Mononuclear cell (primary cell): ENCODE measurements around the gene ACY1. TPM values are rescaled to one million over a fixed set of nuclear protein-coding genes. Genes with fewer than 3 reads are reported as not detected.

Experiments used
- H3K27me3 ChIP-seq: 2 replicates; pipeline ENCODE4 v1.6.0; 2011; ENCODE audit warnings: low read length, control low read depth; ENCODE audit not compliant: insufficient read depth
- H3K4me1 ChIP-seq: 2 replicates; pipeline ENCODE4 v1.5.1; 2011; ENCODE audit warnings: mild to moderate bottlenecking, low read length, control low read depth; ENCODE audit not compliant: insufficient read depth
- H3K4me3 ChIP-seq: 2 replicates; pipeline ENCODE4 v1.5.1; 2011; ENCODE audit warnings: mild to moderate bottlenecking, low read length, moderate library complexity
- H3K9me3 ChIP-seq: 2 replicates; pipeline ENCODE4 v1.5.1; 2011; ENCODE audit warnings: low read depth, mild to moderate bottlenecking, control low read depth, low read length
- total RNA-seq: library from RNA; depleted of rRNA; stranded (reverse); fragments of >200 nt; gene quantifications from one replicate; pipeline ENCODE4 v1.2.3, GENCODE V29; 2012

The ACY1 gene
- total RNA-seq, 1 donor, result 3.3 TPM

DNA sequence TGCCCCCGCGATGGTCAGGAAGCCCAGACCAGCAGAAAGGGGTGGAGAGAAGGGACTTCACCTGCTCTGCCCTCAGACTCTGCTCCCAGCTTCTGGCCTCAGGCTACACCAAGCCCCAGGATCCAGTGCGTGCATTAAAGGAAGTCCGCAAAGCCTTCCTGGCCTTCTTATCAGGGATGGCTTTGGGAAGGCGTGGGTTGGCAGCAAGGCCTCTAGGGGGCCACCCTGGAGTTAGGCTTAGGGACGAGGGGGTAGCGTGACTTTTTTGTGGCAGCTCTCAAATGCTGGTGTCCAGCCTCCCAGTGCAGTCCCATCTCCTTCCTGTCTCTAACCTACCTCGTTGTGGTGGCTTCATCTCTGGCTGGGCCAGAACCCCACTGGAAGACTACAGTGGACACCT is 31.3 kb downstream of the ACY1 start:
- Histone ChIP-seq H3K4me1 (no peaks in the 10 kb centered on the region), H3K4me3 (no peak overlapping the region), H3K9me3 (no peaks in the 10 kb centered on the region), H3K27me3 (no peaks in the 10 kb centered on the region)

DNA sequence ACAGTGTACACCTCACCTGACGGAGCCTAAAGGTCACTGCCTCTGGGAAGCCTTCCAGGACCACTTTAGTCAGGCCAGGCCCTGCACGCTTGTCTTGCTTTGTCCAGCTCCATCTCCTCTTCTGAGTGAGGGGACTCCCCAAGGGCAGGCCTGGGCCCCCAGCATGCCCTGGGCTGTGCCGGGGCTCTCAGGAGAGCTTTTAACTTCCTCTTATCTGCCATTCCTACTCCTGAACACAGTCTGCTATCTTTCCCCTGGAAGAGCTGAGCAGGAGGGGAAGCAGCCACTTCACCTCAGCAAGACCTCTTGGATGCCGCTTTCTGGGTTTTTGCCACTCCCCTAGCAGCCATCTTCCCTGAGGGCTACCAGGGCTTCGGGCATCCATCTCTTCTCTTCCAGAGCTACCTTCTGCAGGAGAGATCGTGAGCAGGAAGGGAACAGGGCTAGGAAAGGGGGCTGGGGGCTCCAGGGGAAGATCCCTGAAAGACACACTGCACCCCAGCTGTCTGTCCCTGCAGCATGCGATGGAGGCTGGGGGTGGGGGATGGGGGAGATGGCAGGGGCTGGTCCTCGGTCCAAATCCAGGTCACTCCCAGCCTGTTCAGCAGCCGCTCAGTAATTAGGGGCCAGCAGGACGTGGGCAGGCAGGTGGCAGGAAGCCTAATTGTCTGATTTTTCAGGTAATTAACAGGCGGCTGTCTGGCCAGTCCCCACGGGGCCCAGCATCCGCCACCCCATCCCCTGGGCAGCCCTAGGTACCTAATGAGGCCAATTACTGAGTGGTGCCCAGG is 32.3 kb downstream of the ACY1 start:
- H3K9me3 ChIP-seq, result no peaks in the 10 kb centered on the region
- no peaks in the 10 kb centered on the region for H3K27me3 ChIP-seq
- H3K4me1 ChIP-seq, result no peaks in the 10 kb centered on the region
- H3K4me3 ChIP-seq, result no peak overlapping the region

DNA sequence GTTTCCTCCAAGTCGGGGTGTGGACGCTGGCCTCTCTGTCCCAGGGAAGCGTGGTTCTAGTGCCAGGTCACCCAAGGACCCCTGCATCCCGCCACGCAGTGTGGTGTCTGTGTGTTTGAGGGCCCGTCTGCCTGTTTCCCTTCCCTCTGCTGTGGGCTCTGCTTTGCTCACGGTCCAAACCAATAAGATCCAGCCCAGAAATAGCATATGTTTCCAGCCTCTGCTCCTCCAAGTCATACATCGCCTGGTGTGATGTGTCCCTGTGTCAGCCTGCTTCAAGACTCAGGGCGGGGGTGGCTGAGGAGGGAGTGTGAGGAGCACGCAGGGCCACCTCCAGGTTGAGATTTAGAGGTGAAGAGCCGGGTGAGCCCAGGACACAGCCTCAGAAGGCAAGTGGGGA is 34.3 kb downstream of the ACY1 start:
- no peaks in the 10 kb centered on the region for H3K4me1 ChIP-seq
- H3K4me3 ChIP-seq, result no peak overlapping the region
- H3K27me3 ChIP-seq, result no peaks in the 10 kb centered on the region
- no peaks in the 10 kb centered on the region for H3K9me3 ChIP-seq

DNA sequence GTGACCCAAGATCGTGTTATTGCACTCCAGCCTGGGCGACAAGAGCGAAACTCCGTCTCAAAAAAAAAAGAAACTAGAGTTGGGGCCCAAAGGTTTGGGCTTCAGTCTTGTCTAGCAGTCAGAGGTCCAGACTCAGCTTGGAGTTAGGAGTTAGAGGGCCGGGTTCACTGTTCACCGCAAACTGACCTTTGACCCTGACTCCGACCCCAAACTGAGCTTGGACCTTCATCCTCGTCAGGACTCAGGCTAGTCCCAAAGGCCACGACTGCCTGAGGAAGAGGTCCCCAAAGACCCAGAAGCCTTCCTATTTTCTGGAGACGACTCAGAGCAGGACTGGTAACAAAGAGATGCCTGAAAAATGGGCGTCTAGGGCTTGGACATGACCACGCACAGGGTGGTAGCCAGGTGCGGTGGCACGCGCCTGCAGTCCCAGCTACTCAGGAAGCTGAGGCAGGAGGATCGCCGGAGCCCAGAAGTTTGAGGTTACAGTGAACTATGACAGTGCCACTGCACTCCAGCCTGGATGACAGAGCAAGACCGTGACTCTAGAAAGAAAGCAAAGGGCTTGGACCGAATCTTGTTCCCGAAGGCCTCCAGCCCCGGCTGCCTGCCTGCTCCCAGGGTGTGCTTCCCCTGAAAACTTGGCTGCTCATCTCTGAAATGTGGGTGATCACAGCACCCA is 35.1 kb downstream of the ACY1 start:
- no peaks in the 10 kb centered on the region for H3K27me3 ChIP-seq
- no peaks in the 10 kb centered on the region for H3K9me3 ChIP-seq
- no peaks in the 10 kb centered on the region for H3K4me1 ChIP-seq
- no peak overlapping the region for H3K4me3 ChIP-seq

DNA sequence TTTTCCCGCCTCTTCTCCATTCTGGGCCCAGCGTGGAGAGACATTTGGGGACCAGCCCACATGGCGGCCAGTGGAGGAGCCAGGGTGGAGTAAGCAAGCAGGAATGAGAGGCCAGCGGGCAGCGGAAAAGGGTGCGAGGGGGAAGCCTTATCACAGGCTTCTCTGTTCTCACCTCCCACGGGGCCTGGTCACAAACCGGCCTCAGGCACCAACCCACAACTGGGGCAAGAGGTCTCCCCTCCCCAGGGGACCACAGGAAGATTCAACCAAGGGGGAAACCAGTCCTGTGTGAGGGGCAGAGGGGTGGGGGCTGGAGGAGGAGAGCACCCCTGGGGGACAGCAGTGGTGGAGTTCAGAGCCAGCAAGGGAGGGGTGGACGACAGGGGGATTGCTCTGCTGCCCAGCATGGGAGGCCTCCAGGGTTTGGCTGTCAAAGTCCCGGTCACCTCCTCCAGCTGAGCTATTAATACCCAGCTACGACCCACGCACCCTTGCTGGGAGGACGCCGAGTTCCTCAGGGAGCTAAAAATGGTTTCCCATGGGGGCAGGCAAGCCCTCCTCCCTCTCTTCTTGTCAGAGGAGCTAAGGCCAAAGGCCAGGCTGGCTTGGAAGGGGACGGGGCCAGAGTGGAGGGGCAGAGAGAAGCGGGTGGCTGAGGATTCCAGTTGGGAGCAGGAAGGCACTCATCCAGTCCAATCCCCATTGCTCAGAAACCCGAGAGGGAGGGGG is 36.2 kb downstream of the ACY1 start:
- Histone ChIP-seq H3K27me3 (no peaks in the 10 kb centered on the region), H3K9me3 (no peaks in the 10 kb centered on the region), H3K4me3 (no peak overlapping the region), H3K4me1 (no peaks in the 10 kb centered on the region)

DNA sequence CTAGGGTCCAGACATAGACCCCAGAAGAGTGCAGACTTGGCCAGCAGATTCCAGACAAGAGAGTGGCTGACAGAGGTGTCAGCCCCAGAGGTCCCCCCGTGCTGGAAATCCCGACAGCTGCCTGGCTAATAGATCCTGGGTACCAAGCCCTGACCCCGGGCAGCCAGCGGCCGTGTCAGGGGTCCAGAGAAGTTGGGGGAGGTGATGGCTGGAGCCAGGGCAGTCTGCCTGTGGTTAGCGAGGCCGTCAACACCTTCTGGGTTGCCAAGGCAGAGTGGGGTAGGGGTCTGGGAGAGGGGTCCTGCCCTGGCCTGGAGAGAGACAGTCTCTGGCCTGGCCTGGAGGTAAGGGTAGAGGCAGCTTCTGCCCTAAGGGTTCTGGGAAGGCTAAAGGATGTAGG is 37.5 kb downstream of the ACY1 start:
- H3K27me3 ChIP-seq, result no peaks in the 10 kb centered on the region
- no peak overlapping the region for H3K4me3 ChIP-seq
- H3K4me1 ChIP-seq, result no peaks in the 10 kb centered on the region
- no peaks in the 10 kb centered on the region for H3K9me3 ChIP-seq

DNA sequence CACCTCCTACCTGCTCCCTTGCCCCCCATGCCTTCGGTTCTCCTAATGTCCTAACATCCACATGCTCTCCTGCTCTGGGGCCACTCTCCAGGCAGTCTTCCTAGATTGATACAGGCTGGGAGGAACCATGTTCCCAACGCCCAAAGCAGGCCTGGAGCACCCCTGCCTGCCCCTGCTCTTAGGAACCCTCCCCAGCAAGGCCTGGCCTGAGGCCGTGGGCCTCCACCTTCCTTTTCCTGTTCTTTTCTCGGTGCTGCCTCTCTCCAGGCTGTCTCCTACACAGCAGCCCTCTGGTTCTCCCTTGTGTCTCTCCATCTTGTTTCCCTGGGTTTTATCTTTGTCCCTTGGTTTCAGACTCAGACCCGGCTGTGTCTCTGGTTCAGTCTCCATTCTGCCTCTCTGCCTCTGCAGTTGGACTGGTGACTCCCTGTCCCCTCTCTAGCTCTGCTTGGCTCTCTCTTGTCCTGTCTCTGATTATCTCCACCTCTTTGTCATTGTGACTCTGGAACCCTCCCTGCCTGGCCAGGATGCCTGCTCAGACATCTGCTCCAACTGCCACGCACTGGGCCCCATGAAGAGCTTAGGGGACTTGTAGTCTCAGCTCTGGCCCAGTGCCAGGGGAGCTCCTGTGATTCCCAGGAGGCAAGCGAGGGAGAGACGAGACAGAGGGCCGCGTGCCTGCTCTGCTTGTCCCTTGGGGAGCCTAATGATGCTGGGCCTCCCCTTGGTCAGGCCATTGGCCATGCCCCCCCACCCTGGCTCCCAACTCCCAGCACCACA is 38.3 kb downstream of the ACY1 start:
- H3K4me3 ChIP-seq, result no peak overlapping the region
- no peaks in the 10 kb centered on the region for H3K27me3 ChIP-seq
- no peaks in the 10 kb centered on the region for H3K4me1 ChIP-seq
- H3K9me3 ChIP-seq, result no peaks in the 10 kb centered on the region

DNA sequence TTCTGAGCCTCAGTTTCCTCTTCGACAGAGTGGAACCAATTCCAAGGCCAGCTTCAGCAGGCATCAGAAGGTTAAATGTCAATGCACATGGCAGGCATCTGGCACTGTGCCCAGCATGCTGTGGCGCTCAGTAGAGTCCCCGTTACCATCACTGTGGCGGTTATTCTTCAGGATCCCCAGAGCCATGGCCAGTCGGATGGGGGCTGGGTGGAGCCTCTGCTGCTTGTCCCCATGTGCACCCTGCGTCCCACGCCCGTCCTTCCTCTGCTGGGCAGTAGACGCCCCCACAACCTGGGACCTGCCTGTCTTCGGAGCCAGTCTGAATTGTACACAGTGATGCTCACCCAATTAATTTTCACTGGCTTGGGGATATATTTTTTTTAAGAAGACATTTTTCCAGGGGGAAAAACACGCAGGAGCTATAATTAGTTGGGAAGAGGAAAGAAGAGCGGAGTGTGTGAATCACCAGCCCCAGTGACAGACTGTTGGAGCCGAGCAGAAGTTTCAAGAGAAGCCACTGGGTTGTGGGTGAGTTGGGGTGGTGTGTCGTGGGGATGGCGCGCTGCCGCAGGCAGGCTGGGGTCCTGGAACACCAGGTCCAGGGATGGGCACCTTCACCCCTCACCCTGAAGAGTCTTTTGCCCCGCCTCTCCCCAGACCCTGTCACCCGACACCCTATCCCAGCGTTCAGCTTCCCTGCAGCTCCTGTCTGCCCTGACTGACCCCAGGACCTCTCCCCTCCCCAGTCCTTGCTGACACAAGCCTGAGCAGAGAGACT is 39.2 kb downstream of the ACY1 start:
- no peaks in the 10 kb centered on the region for H3K27me3 ChIP-seq

DNA sequence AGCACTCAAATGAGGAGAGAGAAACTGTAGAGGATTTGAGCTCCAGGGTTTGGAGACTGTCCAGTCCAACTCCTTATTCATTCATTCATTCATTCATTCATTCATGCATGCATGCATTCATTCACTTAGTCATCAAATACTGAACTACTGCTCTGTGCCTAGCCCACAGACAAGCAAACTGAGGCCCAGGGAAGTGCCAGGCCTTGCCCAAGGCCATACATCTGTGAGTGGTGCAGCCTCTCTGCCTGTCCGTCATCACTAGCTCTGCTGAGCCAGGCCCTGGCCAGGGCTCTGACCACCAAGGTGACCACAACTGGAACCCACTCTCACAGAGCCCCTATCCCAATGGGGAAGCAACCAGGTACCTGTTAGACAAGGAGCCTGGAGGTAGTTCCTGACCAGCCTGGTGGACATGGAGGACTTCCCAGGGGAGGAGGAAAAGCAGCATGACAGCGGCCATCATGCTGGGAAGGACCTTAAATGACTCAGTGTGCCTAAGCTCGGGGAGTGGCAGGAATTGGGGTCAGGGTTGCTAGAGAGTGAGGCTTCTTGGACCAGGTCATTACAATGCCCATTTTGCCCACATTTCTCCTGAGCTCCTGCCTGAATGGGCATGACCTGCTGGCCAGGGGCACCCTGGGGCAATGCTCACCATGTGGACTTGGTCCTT is 39.9 kb downstream of the ACY1 start:
- H3K4me3 ChIP-seq, result no peak overlapping the region
- no peaks in the 10 kb centered on the region for H3K27me3 ChIP-seq

More for the DNA sequence above, 39.2 kb downstream of the ACY1 start:
- Histone ChIP-seq H3K9me3 (no peaks in the 10 kb centered on the region), H3K4me1 (no peaks in the 10 kb centered on the region), H3K4me3 (no peak overlapping the region)

DNA sequence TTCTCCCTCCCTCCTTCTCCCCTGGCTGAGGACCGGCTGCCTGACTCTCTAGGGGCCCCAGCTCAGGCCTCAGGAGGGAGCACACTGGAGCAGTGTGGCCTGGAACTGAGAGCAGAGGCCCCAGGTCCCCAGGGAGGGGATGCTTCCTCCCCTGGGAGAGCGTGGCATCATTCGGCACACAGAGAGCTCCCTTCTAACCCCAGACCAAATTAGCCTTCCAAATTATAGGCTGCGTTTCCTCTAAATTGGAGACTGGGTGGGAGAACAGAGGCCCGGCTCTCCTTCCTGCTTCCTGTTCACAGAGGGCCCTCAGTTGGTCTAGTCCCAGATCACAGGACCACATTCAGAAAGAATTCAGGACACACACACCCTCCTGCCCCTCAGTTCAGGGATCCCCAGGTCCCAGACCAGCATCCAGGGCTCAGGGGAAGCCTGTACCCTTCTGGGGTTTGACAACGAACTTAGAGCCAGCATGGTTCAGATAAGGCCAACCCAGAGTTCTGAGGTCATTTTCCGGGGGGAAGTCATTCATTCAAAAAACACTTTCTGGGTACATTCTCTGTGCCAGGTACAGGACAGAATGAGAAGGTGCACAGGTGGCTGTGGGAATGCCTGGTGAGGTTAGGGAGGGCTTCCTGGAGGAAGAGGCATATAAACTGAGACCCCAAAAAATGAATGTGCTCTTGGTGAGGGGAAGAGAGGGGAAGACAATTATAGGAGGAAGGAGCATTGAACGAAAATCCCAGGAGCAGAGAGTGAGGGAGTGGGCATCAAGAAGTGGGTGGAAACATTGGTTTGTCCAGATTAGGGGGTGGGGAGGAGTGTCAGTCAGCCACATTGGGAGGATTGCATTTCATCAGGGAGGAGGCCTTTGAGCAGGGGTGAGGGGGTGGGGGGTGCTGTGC is 40.8 kb downstream of the ACY1 start:
- H3K9me3 ChIP-seq, result no peaks in the 10 kb centered on the region
- no peak overlapping the region for H3K4me3 ChIP-seq
- H3K4me1 ChIP-seq, result no peaks in the 10 kb centered on the region
- no peaks in the 10 kb centered on the region for H3K27me3 ChIP-seq

More for the DNA sequence above, 39.9 kb downstream of the ACY1 start:
- H3K9me3 ChIP-seq, result no peaks in the 10 kb centered on the region
- no peaks in the 10 kb centered on the region for H3K4me1 ChIP-seq

DNA sequence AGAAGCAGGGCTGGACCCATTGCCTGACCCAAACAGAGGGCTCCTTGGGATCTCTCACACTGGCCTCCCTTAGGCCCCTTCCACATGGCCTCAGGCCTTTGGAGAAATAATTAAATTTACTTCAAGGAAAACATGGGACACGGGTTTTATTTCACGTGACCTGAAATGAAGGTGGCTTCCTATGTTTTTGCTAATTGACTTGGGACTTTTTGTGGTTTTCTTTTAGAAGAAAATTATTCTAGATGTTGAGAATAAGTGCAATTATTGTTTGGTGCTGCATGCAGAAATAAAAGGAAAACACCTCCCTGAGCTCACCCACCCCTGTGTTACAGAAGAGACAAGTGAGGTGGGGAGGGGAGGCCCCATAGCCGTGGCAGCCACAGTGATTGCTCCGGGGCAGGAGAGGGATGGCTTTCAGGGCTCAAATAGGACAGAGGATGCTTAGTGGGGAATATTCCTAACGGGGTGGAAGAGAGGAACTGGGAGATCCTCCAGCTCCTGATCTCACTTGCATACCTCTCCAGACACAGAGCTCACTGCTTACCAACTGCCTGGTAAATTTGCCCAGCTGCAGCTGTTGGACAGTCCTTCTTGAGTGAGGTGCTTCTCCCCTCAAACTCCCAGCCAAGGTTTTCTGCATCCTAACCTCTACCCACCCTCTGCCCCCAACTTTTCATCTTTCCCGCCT is 41.6 kb downstream of the ACY1 start:
- H3K4me1 ChIP-seq, result no peaks in the 10 kb centered on the region
- H3K9me3 ChIP-seq, result no peaks in the 10 kb centered on the region
- no peaks in the 10 kb centered on the region for H3K27me3 ChIP-seq
- H3K4me3 ChIP-seq, result no peak overlapping the region

DNA sequence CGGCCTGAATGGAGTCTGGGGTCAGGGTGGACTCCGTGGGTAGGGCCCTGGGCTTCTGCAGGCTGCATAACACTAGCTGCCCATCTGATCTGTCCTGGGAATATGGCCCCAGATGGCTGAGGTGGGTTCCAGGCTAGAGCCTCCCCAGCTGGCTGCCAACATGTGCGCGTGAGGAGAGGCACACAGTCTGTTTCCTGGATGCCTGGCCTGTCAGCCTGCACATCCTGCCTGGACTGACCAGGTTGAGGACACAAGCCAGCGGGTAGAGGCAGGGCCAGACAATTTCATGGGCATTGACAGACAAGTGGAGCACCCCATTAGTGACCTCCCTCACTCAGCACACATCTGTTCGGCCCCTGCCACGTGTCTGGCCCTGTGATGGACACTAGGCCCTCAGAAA is 42.1 kb downstream of the ACY1 start:
- Histone ChIP-seq H3K27me3 (no peaks in the 10 kb centered on the region), H3K9me3 (no peaks in the 10 kb centered on the region), H3K4me1 (no peaks in the 10 kb centered on the region), H3K4me3 (no peak overlapping the region)

DNA sequence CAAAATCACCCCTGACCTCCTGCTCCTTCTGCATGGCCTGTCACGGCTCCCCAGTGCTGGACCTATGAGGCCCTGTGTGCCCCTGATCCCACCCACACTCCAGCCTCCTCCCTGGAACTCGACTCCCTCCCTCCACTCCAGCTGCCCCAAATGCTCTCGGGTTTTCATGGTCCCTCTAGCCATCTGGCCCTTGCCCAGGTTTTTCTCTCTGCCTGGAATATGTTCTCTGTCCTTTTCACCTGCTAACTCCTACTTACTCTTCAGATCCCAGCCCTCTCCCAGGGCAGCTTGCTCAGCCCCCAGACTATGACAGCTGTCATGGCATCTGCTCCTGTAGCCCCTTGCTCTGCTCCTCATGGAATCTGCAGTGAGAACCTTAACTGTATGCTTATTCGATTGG is 42.7 kb downstream of the ACY1 start:
- no peaks in the 10 kb centered on the region for H3K9me3 ChIP-seq
- no peaks in the 10 kb centered on the region for H3K27me3 ChIP-seq
- H3K4me3 ChIP-seq, result no peak overlapping the region
- H3K4me1 ChIP-seq, result no peaks in the 10 kb centered on the region
